SK-N-SH treated with all-trans-retinoic acid at 6 μM for 48 hours (cell line): ENCODE data around the gene TMEM43.

Source experiments
- ATAC-seq: fragments of 200-7000 bp; cut with Tn5 transposase; 3 replicates; pipeline ENCODE4 v1.9.1; 2020; ENCODE audit warnings: mild to moderate bottlenecking, moderate library complexity
- ARNTL ChIP-seq: fragments of 450-650 bp; formaldehyde crosslinking; IDR thresholded peaks from 2 replicates; pipeline ENCODE4 v1.5.0; 2020; ENCODE audit warnings: low read depth, mild to moderate bottlenecking, moderate library complexity, borderline replicate concordance
- BACH2 ChIP-seq: fragments of 250-450 bp; sonication (Bioruptor Pico); IDR thresholded peaks from 2 replicates; pipeline ENCODE4 v1.9.0; 2021; ENCODE audit warnings: mild to moderate bottlenecking, borderline replicate concordance
- CSDC2 ChIP-seq: fragments of 250-450 bp; sonication (Bioruptor Pico); IDR thresholded peaks from 2 replicates; pipeline ENCODE4 v1.5.0; 2020; ENCODE audit warnings: mild to moderate bottlenecking, moderate library complexity
- ESRRG ChIP-seq: fragments of 250-450 bp; sonication (Bioruptor Pico); IDR thresholded peaks from 2 replicates; pipeline ENCODE4 v1.6.1; 2021; ENCODE audit warnings: mild to moderate bottlenecking
- GLIS3 ChIP-seq: fragments of 250-450 bp; sonication (Bioruptor Pico); IDR thresholded peaks from 2 replicates; pipeline ENCODE4 v1.5.0; 2020; ENCODE audit warnings: mild to moderate bottlenecking, moderate library complexity
- ISL1 ChIP-seq: fragments of 250-450 bp; sonication (Bioruptor Pico); IDR thresholded peaks from 2 replicates; pipeline ENCODE4 v2.1.2; 2022; ENCODE audit warnings: mild to moderate bottlenecking, moderate library complexity
- OSR1 ChIP-seq: fragments of 250-450 bp; sonication (Bioruptor Pico); IDR thresholded peaks from 2 replicates; pipeline ENCODE4 v1.8.0; 2022; ENCODE audit warnings: moderate library complexity, mild to moderate bottlenecking, inconsistent platforms
- PPARA ChIP-seq: fragments of 250-450 bp; sonication (Bioruptor Pico); IDR thresholded peaks from 2 replicates; pipeline ENCODE4 v1.5.0; 2020; ENCODE audit warnings: mild to moderate bottlenecking, borderline replicate concordance
- RARB ChIP-seq: fragments of 250-450 bp; sonication (Bioruptor Pico); IDR thresholded peaks from 2 replicates; pipeline ENCODE4 v1.8.0; 2021; ENCODE audit warnings: mild to moderate bottlenecking, moderate library complexity
- SNAI2 ChIP-seq: fragments of 250-450 bp; sonication (Bioruptor Pico); IDR thresholded peaks from 2 replicates; pipeline ENCODE4 v1.5.0; 2020; ENCODE audit warnings: mild to moderate bottlenecking, moderate library complexity
- TCF4 ChIP-seq: fragments of 250-450 bp; sonication (Bioruptor Pico); IDR thresholded peaks from 2 replicates; pipeline ENCODE4 v1.8.0; 2021; ENCODE audit warnings: mild to moderate bottlenecking, moderate library complexity, borderline replicate concordance
- TOX ChIP-seq: fragments of 250-450 bp; sonication (Bioruptor Pico); IDR thresholded peaks from 2 replicates; pipeline ENCODE4 v1.8.0; 2021; ENCODE audit warnings: mild to moderate bottlenecking, moderate library complexity, borderline replicate concordance
- ZC3H10 ChIP-seq: fragments of 250-450 bp; sonication (Bioruptor Pico); IDR thresholded peaks from 2 replicates; pipeline ENCODE4 v1.5.1; 2021; ENCODE audit warnings: mild to moderate bottlenecking, moderate library complexity
- ZFP3 ChIP-seq: fragments of 250-450 bp; sonication (Bioruptor Pico); IDR thresholded peaks from 2 replicates; pipeline ENCODE4 v1.5.0; 2020; ENCODE audit warnings: mild to moderate bottlenecking, moderate library complexity
- ZFP30 ChIP-seq: fragments of 450-650 bp; formaldehyde crosslinking; IDR thresholded peaks from 2 replicates; pipeline ENCODE4 v1.5.0; 2022; ENCODE audit warnings: mild to moderate bottlenecking, moderate library complexity
- ZNF565 ChIP-seq: fragments of 450-650 bp; formaldehyde crosslinking; conservative IDR thresholded peaks from 2 replicates; pipeline ENCODE4 v1.5.0; 2020; ENCODE audit warnings: low read depth, mild to moderate bottlenecking, moderate library complexity
- ZNF70 ChIP-seq: fragments of 450-650 bp; formaldehyde crosslinking; IDR thresholded peaks from 2 replicates; pipeline ENCODE4 v1.5.0; 2020; ENCODE audit warnings: mild to moderate bottlenecking, moderate library complexity
- ZNF8 ChIP-seq: fragments of 450-650 bp; formaldehyde crosslinking; IDR thresholded peaks from 2 replicates; pipeline ENCODE4 v1.5.0; 2020; ENCODE audit warnings: mild to moderate bottlenecking, moderate library complexity
- TF ChIP-seq, protein P1 (sequence below): fragments of 250-450 bp; sonication (Bioruptor Pico); IDR thresholded peaks from 2 replicates; pipeline ENCODE4 v1.5.1; 2020; ENCODE audit warnings: low read depth, mild to moderate bottlenecking, moderate library complexity
- TF ChIP-seq, protein P2 (sequence below): fragments of 250-450 bp; sonication (Bioruptor Pico); IDR thresholded peaks from 2 replicates; pipeline ENCODE4 v1.8.0; 2020; ENCODE audit warnings: mild to moderate bottlenecking, moderate library complexity, borderline replicate concordance
- TF ChIP-seq, protein P3 (sequence below): fragments of 250-450 bp; sonication (Bioruptor Pico); IDR thresholded peaks from 2 replicates; pipeline ENCODE4 v1.8.0; 2021; ENCODE audit warnings: low read depth, mild to moderate bottlenecking, moderate library complexity, borderline replicate concordance
- TF ChIP-seq, protein P4 (sequence below): fragments of 250-450 bp; sonication (Bioruptor Pico); IDR thresholded peaks from 2 replicates; pipeline ENCODE4 v1.5.1; 2021; ENCODE audit warnings: mild to moderate bottlenecking, moderate library complexity

Gene TMEM43

DNA sequence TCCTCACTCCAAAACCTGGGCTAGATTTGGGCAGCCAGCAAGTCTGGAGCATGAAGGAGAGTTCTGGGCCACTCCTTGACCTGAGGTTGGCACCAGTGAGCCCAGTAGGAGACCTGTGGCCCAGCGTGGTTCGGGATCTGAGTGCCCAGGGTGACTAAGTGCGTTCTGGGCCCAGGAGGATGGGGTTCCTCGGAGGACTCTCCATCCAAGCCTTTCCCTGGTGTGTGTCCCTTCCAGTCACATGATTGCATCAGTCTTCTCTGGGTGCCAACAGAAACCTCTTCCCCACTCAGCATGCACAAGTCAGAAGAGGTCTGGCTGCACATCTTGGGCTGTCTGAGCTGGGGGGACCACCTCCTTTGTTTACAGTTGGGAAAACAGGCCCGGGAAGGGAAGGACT, 14.9 kb downstream of the TMEM43 start:
- ATAC-seq = no peak

DNA sequence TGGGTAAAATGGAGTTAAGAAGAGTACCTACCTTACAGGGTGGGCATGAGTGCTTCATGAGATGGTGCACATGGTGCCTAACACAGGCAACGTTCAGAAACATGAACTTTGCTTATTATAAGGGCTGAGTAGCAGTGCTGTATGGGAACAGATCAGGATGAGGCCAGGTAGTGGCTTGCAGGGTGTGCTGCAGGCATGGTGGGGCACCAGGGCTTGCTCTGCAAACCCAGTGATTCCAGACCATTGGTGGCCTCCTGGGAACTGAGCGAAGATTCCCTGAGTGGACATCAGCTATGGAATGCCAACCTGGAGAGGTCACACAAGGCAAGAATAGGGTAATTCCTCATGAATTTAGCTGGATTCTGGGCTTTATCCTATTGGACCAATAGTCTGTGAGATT, 15.8 kb downstream of the TMEM43 start:
- TF ChIP-seq, protein P1, sequence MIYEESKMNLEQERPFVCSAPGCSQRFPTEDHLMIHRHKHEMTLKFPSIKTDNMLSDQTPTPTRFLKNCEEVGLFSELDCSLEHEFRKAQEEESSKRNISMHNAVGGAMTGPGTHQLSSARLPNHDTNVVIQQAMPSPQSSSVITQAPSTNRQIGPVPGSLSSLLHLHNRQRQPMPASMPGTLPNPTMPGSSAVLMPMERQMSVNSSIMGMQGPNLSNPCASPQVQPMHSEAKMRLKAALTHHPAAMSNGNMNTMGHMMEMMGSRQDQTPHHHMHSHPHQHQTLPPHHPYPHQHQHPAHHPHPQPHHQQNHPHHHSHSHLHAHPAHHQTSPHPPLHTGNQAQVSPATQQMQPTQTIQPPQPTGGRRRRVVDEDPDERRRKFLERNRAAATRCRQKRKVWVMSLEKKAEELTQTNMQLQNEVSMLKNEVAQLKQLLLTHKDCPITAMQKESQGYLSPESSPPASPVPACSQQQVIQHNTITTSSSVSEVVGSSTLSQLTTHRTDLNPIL (CRISPR knock-in tag) = no peak
- no peak for TF ChIP-seq ESRRG (CRISPR knock-in tag)
- TF ChIP-seq BACH2 (CRISPR knock-in tag) = no peak
- TF ChIP-seq ZNF70 (CRISPR knock-in tag) = no peak
- TF ChIP-seq ZC3H10 (CRISPR knock-in tag) = no peak
- no peak for TF ChIP-seq ZFP3 (CRISPR knock-in tag)
- TF ChIP-seq ZFP30 (CRISPR knock-in tag) = no peak
- TF ChIP-seq, protein P2, sequence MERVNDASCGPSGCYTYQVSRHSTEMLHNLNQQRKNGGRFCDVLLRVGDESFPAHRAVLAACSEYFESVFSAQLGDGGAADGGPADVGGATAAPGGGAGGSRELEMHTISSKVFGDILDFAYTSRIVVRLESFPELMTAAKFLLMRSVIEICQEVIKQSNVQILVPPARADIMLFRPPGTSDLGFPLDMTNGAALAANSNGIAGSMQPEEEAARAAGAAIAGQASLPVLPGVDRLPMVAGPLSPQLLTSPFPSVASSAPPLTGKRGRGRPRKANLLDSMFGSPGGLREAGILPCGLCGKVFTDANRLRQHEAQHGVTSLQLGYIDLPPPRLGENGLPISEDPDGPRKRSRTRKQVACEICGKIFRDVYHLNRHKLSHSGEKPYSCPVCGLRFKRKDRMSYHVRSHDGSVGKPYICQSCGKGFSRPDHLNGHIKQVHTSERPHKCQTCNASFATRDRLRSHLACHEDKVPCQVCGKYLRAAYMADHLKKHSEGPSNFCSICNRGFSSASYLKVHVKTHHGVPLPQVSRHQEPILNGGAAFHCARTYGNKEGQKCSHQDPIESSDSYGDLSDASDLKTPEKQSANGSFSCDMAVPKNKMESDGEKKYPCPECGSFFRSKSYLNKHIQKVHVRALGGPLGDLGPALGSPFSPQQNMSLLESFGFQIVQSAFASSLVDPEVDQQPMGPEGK = no peak
- TF ChIP-seq, protein P3, sequence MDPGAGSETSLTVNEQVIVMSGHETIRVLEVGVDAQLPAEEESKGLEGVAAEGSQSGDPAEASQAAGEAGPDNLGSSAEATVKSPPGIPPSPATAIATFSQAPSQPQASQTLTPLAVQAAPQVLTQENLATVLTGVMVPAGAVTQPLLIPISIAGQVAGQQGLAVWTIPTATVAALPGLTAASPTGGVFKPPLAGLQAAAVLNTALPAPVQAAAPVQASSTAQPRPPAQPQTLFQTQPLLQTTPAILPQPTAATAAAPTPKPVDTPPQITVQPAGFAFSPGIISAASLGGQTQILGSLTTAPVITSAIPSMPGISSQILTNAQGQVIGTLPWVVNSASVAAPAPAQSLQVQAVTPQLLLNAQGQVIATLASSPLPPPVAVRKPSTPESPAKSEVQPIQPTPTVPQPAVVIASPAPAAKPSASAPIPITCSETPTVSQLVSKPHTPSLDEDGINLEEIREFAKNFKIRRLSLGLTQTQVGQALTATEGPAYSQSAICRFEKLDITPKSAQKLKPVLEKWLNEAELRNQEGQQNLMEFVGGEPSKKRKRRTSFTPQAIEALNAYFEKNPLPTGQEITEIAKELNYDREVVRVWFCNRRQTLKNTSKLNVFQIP (CRISPR knock-in tag) = no peak
- no peak for TF ChIP-seq SNAI2 (CRISPR knock-in tag)
- TF ChIP-seq GLIS3 (CRISPR knock-in tag) = no peak
- no peak for TF ChIP-seq ISL1 (CRISPR knock-in tag)
- TF ChIP-seq ZNF565 (CRISPR knock-in tag) = no peak
- TF ChIP-seq ARNTL (CRISPR knock-in tag) = no peak
- TF ChIP-seq OSR1 = no peak
- no peak for TF ChIP-seq CSDC2 (CRISPR knock-in tag)
- no peak for TF ChIP-seq TCF4 (CRISPR knock-in tag)
- TF ChIP-seq, protein P4, sequence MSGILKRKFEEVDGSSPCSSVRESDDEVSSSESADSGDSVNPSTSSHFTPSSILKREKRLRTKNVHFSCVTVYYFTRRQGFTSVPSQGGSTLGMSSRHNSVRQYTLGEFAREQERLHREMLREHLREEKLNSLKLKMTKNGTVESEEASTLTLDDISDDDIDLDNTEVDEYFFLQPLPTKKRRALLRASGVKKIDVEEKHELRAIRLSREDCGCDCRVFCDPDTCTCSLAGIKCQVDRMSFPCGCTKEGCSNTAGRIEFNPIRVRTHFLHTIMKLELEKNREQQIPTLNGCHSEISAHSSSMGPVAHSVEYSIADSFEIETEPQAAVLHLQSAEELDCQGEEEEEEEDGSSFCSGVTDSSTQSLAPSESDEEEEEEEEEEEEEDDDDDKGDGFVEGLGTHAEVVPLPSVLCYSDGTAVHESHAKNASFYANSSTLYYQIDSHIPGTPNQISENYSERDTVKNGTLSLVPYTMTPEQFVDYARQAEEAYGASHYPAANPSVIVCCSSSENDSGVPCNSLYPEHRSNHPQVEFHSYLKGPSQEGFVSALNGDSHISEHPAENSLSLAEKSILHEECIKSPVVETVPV = no peak
- TF ChIP-seq PPARA (CRISPR knock-in tag) = no peak
- TF ChIP-seq TOX = no peak
- no peak for ATAC-seq

More for the DNA sequence above, 14.9 kb downstream of the TMEM43 start:
- TF ChIP-seq OSR1 (no peak), ZFP3 (CRISPR knock-in tag) (no peak), TOX (no peak), ZC3H10 (CRISPR knock-in tag) (no peak), CSDC2 (CRISPR knock-in tag) (no peak), ZFP30 (CRISPR knock-in tag) (no peak), RARB (CRISPR knock-in tag) (no peak), ZNF8 (CRISPR knock-in tag) (no peak), TCF4 (CRISPR knock-in tag) (no peak), PPARA (CRISPR knock-in tag) (no peak), SNAI2 (CRISPR knock-in tag) (no peak), BACH2 (CRISPR knock-in tag) (no peak), ZNF70 (CRISPR knock-in tag) (no peak)
- TF ChIP-seq, protein P1 (CRISPR knock-in tag) = no peak
- TF ChIP-seq, protein P4 = no peak
- TF ChIP-seq, all 23 proteins: peak for 0
